ENCODE measurements around the gene VAPA. TPM values are rescaled to one million over a fixed set of nuclear protein-coding genes. Genes with fewer than 3 reads are reported as not detected.

Gene VAPA
- total and polyA plus RNA-seq, 9 of the 15 experiments (the other 6 are each of a cell fraction or from before 2014, with no cell fraction given), result 219 to 902 (median 526) TPM

- TF ChIP-seq ZSCAN29 (IDR thresholded peaks at IDR 0.05) (no peak), MCM2 (IDR thresholded peaks at IDR 0.05; ENCODE audit: low read depth) (no peak), ZNF830 (CRISPR knock-in tag; IDR thresholded peaks at IDR 0.05) (no peak), ZBTB12 (CRISPR knock-in tag; IDR thresholded peaks at IDR 0.05) (no peak), RERE (CRISPR knock-in tag; IDR thresholded peaks at IDR 0.05; ENCODE audit: borderline replicate concordance) (no peak), TAF9B (IDR thresholded peaks at IDR 0.05; ENCODE audit: partially characterized antibody) (no peak), ZNF197 (CRISPR knock-in tag; IDR thresholded peaks at IDR 0.05; ENCODE audit: low read depth) (0 out of 2 replicates have a peak, but pooled peaks have one; percentile 62), JUN (IDR thresholded peaks at IDR 0.05; ENCODE audit: borderline replicate concordance, low read depth, low read length) (no peak), JUN (CRISPR knock-in tag; IDR thresholded peaks at IDR 0.05; ENCODE audit: borderline replicate concordance) (no peak), MYNN (IDR thresholded peaks at IDR 0.05) (no peak), MYNN (CRISPR knock-in tag; IDR thresholded peaks at IDR 0.05) (no peak), CSDE1 (IDR thresholded peaks at IDR 0.05) (no peak)
Observed at GRCh38 chr18:9884532-9885140, 29.2 kb upstream of the VAPA start (continued).
